ENCODE measurements around the gene KRTAP10-3.

GRCh38 chr21:44530903-44531605 lies 27.5 kb downstream of the KRTAP10-3 start:
- TF ChIP-seq POLR2AphosphoS5 (IDR thresholded peaks at IDR 0.05; ENCODE audit: low read depth) (no peak), GABPA (IDR thresholded peaks at IDR 0.05; ENCODE audit: low read depth) (no peak), CTCF (IDR thresholded peaks at IDR 0.05; ENCODE audit: insufficient read depth, low read length) (no peak), SPI1 (IDR thresholded peaks at IDR 0.05; ENCODE audit: borderline replicate concordance, low read depth) (no peak), REST (IDR thresholded peaks at IDR 0.05; ENCODE audit: insufficient replicate concordance, low read depth) (no peak)

Measured in HL-60 (cell line).